ENCODE data around the gene HMGCL.

The HMGCL gene

GRCh38 chr1:23807453-23807852, 17.8 kb downstream of the HMGCL start:
- H3K4me1 ChIP-seq (ENCODE audit: low read length), result peaks cover 20% of the 10 kb centered on the region
- no peaks in the 10 kb centered on the region for H4K20me1 ChIP-seq (ENCODE audit: insufficient read depth, low read length)
- H3K9me3 ChIP-seq (replicated peaks; ENCODE audit: insufficient read depth, low read length), result no peaks in the 10 kb centered on the region
- H3K9me2 ChIP-seq (replicated peaks; ENCODE audit: insufficient read depth, low read length), result no peaks in the 10 kb centered on the region
- no peak overlapping the region for H3K4me2 ChIP-seq (ENCODE audit: low read depth, low read length)
- no peaks in the 10 kb centered on the region for H3K79me2 ChIP-seq (ENCODE audit: low read length)
- H3K27me3 ChIP-seq (replicated peaks; ENCODE audit: insufficient read depth, low read length), result no peaks in the 10 kb centered on the region
- TF ChIP-seq, protein P1, sequence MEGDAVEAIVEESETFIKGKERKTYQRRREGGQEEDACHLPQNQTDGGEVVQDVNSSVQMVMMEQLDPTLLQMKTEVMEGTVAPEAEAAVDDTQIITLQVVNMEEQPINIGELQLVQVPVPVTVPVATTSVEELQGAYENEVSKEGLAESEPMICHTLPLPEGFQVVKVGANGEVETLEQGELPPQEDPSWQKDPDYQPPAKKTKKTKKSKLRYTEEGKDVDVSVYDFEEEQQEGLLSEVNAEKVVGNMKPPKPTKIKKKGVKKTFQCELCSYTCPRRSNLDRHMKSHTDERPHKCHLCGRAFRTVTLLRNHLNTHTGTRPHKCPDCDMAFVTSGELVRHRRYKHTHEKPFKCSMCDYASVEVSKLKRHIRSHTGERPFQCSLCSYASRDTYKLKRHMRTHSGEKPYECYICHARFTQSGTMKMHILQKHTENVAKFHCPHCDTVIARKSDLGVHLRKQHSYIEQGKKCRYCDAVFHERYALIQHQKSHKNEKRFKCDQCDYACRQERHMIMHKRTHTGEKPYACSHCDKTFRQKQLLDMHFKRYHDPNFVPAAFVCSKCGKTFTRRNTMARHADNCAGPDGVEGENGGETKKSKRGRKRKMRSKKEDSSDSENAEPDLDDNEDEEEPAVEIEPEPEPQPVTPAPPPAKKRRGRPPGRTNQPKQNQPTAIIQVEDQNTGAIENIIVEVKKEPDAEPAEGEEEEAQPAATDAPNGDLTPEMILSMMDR (IDR thresholded peaks at IDR 0.05; ENCODE audit: low read length), result no peak
- TF ChIP-seq EZH2 (optimal IDR thresholded peaks at IDR 0.05; ENCODE audit: low read depth, low read length) (no peak), EZH2phosphoT487 (IDR thresholded peaks at IDR 0.05; ENCODE audit: low read length) (no peak)
- H3K27ac ChIP-seq (ENCODE audit: low read length), result no peak overlapping the region
- no peak for DNase-seq
- H2AFZ ChIP-seq (ENCODE audit: low read length), result no peak overlapping the region
- no peak overlapping the region for H3K4me3 ChIP-seq (ENCODE audit: low read length)
- no peaks in the 10 kb centered on the region for H3K36me3 ChIP-seq (replicated peaks; ENCODE audit: insufficient read depth, low read length)
- H3K9ac ChIP-seq (ENCODE audit: low read length), result no peak overlapping the region
- H3F3A ChIP-seq (ENCODE audit: insufficient read depth, low read length), result peaks cover 11% of the 10 kb centered on the region

DNA sequence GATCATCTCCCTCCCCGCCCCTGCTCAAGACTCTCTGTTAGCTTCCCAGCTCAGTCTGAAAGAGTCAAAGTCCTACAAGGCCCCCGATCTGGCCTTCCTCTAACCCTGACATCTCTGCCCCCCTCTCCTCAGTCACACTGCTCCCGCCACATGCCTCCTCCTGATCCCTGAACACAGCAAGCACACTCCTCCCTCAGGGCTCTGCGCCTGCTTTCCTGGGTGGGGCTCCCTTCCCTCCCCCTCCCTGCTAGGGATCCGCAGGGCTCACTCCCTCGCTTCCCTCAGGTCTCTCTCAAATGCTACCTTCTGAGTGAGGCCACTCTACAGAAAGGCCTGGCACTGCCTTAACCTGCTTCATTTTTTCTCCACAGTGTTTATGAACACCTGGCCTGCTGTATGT, 18.9 kb downstream of the HMGCL start:
- Histone ChIP-seq H4K20me1 (ENCODE audit: insufficient read depth, low read length) (no peaks in the 10 kb centered on the region), H3K27me3 (replicated peaks; ENCODE audit: insufficient read depth, low read length) (no peaks in the 10 kb centered on the region), H3F3A (ENCODE audit: insufficient read depth, low read length) (peaks cover 16% of the 10 kb centered on the region), H3K79me2 (ENCODE audit: low read length) (no peaks in the 10 kb centered on the region), H3K4me3 (ENCODE audit: low read length) (no peak overlapping the region), H3K27ac (ENCODE audit: low read length) (no peak overlapping the region), H3K9ac (ENCODE audit: low read length) (no peak overlapping the region), H3K9me2 (replicated peaks; ENCODE audit: insufficient read depth, low read length) (no peaks in the 10 kb centered on the region), H3K36me3 (replicated peaks; ENCODE audit: insufficient read depth, low read length) (no peaks in the 10 kb centered on the region), H3K9me3 (replicated peaks; ENCODE audit: insufficient read depth, low read length) (no peaks in the 10 kb centered on the region), H3K4me2 (ENCODE audit: low read depth, low read length) (no peak overlapping the region), H3K4me1 (ENCODE audit: low read length) (peaks cover 24% of the 10 kb centered on the region), H2AFZ (ENCODE audit: low read length) (no peak overlapping the region)
- TF ChIP-seq, protein P1 (IDR thresholded peaks at IDR 0.05; ENCODE audit: low read length), result no peak
- TF ChIP-seq EZH2 (optimal IDR thresholded peaks at IDR 0.05; ENCODE audit: low read depth, low read length), result no peak
- TF ChIP-seq EZH2phosphoT487 (IDR thresholded peaks at IDR 0.05; ENCODE audit: low read length), result no peak
- no peak for DNase-seq

GRCh38 chr1:23805025-23805424, 20.2 kb downstream of the HMGCL start:
- H3K4me3 ChIP-seq (ENCODE audit: low read length), result no peak overlapping the region
- no peaks in the 10 kb centered on the region for H4K20me1 ChIP-seq (ENCODE audit: insufficient read depth, low read length)
- no peak overlapping the region for H3K4me2 ChIP-seq (ENCODE audit: low read depth, low read length)
- no peaks in the 10 kb centered on the region for H3K9me2 ChIP-seq (replicated peaks; ENCODE audit: insufficient read depth, low read length)
- H3K4me1 ChIP-seq (ENCODE audit: low read length), result peaks cover 18% of the 10 kb centered on the region
- H3K27ac ChIP-seq (ENCODE audit: low read length), result no peak overlapping the region
- no peaks in the 10 kb centered on the region for H3K9me3 ChIP-seq (replicated peaks; ENCODE audit: insufficient read depth, low read length)
- no peak for DNase-seq
- H3K9ac ChIP-seq (ENCODE audit: low read length), result no peak overlapping the region
- no peaks in the 10 kb centered on the region for H3K36me3 ChIP-seq (replicated peaks; ENCODE audit: insufficient read depth, low read length)
- H3K79me2 ChIP-seq (ENCODE audit: low read length), result no peaks in the 10 kb centered on the region
- H3F3A ChIP-seq (ENCODE audit: insufficient read depth, low read length), result peaks cover 14% of the 10 kb centered on the region
- H2AFZ ChIP-seq (ENCODE audit: low read length), result no peak overlapping the region
- TF ChIP-seq, protein P1 (IDR thresholded peaks at IDR 0.05; ENCODE audit: low read length), result no peak
- no peak for TF ChIP-seq EZH2 (optimal IDR thresholded peaks at IDR 0.05; ENCODE audit: low read depth, low read length)
- TF ChIP-seq EZH2phosphoT487 (IDR thresholded peaks at IDR 0.05; ENCODE audit: low read length), result no peak
- H3K27me3 ChIP-seq (replicated peaks; ENCODE audit: insufficient read depth, low read length), result no peaks in the 10 kb centered on the region

Data from MM.1S (cell line).